Islet of Langerhans (tissue), 1 donor: ENCODE measurements around the gene VASH1.

Experiments used
- FAIRE-seq: peaks from one replicate; lab custom pipeline; 2011; peaks lifted over from hg19 to GRCh38; lab: Jason Lieb, UNC

VASH1 gene

GRCh38 chr14:76832503-76832988 is 71.3 kb downstream of the VASH1 start:
- no peak for FAIRE-seq
